Germinal center (tissue), 1 donor: Measurements from ENCODE around the gene MSRB2.
"Not testable (repeated sequence)": the region's sequence is repeated elsewhere in the genome, so short reads cannot be mapped to it uniquely, and the experiment has no call there.

Experiments used
- DNase-seq: peaks from one replicate; pipeline ENCODE4 v3.0.0; 2012; ENCODE audit warnings: mixed read lengths, low spot score

The MSRB2 gene

DNA sequence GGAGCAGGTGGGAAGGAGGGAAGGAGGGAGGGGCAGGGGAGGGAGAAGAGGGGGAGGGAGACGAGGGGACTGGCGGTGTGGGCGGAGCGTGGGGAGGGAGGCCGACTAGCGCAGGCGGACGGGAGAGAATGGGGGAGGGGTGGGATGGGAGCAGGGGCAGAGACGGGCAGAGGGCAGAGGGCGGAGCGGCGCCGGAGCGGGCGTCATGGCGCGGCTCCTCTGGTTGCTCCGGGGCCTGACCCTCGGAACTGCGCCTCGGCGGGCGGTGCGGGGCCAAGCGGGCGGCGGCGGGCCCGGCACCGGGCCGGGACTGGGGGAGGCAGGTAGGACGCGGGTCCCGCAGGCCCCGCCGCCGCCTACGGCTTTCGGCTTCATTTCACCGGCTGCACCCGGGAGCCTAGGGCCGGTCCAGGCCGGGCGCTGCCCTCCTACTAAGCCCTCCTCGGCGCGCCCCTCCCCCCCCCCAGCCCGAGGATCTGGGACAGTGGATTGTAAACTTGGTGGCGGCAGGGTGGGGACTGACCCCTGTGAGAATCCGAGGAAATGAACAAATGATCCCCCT lies at the start of gene MSRB2:
Gene MSRB2 (plus strand): TSS at position 176 of the 562 bp plus-strand sequence. CDS start 30 bp downstream, at position 206.
- DNase-seq, result peak; percentile 88

DNA sequence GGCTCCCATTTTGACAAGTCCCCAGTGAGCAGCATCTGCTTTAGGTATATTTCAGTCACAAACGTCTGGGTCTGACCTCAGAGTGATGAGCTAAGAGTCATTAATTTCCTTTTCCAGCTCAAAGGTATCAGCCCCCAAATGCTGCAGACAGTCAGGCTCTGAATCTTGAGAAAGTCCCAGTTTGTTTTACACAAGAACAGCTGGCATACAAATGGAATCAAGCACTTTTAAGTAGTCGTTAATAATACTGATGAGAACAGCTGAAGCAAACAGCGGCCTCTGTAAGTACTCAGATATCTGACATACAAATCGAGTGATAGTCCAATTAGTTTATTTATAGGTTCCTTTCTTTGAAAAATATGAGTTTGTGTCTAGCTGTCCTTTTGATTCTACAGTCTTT lies 49.4 kb upstream of the MSRB2 start:
- DNase-seq, result no peak

DNA sequence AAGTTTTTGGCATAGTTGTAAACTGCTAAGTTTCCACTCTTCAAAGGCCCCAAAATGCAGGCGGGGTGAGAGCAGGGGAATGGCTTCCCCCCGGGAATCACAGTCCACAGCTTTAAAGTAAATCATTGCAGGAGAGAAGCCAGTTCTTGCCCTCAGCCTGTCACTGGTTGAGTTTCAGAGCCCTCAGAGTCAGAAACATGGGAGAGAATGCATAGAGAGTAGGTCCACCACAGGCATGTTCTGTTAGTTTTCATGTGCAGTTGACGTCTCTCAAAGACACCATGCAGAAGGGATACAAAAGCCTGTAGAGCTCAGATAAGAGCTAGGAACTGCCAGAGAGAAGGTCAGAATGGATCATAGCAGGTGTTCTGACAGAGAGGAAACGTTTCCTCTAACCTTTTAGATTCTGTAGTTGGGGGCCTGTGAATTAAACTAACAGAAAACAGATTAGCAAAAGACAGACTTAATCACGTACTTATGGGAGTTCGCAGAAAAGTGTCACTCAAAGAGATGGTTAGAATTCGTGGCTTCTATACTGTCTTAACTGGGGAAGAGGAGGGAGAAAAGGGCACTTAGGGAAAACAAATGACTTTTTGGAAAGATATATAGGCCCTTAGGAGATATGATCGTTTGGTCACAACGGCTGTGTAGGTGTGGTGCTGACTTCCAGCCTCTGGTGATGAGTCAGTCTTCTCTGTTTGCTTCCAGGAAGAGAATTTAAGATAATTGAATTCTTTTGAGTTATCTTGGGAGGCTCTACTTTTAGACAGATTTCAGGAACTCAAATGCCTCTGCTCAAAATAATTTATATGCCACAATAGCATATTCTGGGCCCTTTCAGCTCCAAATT lies 48.0 kb upstream of the MSRB2 start:
- no peak for DNase-seq

DNA sequence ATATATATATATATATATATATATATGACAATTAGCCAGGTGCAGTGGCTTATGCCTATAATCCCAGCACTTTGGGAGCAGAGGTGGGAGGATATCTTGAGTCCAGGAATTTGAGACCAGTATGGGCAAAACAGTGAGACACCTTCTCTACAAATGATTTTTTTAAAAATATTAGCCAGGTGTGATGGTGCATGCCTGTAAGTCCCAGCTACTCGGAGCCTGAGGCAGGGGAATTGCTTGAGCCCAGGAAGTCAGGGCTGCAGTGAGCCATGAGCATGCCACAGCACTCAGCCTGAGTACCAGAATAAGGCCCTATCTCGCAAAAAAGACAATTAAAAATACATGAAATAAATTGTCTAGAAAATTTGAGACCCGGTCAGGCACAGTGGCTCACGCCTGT lies 47.2 kb upstream of the MSRB2 start:
- no peak for DNase-seq

DNA sequence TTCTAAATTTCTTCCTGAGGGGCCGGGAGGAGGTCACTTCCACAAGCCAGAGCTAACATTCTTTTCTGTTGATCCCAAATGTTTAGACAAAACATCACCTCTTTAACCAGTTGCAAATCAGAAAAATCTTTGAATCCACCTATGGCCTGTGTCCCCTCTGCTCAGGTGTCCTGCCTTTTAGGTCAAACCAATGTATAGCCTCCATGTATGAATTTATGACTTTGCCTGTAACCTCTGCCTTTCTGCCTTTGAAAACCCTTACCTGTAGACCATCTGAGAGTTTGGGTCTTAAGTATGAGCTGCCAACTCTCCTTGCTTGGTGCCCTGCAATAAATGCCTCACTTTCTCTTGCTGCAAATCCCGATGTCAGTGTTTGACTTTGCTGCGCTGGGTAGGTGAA lies 44.1 kb upstream of the MSRB2 start:
- no peak for DNase-seq

DNA sequence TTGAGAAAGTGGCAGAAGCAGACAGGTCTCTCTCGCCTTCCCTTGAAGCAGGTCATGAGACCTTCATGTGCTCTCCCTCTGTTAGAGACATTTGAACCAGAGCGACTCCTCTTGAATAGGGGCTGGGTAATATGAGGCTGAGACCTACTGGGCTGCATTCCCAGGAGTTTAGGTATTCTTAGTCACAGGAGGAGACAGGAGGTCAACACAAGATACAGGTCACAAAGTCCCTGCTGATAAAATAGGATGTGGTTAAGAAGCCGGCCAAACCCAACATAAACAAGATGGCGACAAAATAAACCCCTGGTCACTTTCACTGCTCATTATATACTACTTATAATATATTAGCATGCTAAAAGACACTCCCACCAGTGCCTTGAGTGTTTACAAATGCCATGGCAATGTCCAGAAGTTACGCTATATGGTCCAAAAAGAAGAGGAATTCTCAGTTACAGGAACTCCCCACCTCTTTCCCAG lies 43.5 kb upstream of the MSRB2 start:
- no peak for DNase-seq

DNA sequence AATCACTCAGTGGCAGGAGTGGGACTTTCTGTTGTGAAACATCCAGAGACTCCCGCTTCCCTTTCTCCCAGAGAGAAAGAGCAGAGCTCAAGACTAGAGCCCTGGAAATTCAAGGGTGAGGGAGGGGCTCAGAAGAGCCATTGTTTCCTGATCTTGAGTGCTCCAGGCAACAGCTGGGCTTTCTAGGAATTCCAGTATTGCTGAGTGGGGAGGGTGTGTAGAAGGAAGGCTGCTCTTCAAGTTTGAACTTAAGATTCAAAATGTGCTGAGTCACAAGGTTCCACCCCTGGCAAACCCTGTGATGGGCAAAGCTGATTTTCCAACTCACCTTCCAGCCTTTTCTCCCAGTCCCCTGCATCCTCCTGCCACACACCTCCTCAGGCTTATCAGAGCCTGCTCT lies 42.3 kb upstream of the MSRB2 start:
- no peak for DNase-seq

DNA sequence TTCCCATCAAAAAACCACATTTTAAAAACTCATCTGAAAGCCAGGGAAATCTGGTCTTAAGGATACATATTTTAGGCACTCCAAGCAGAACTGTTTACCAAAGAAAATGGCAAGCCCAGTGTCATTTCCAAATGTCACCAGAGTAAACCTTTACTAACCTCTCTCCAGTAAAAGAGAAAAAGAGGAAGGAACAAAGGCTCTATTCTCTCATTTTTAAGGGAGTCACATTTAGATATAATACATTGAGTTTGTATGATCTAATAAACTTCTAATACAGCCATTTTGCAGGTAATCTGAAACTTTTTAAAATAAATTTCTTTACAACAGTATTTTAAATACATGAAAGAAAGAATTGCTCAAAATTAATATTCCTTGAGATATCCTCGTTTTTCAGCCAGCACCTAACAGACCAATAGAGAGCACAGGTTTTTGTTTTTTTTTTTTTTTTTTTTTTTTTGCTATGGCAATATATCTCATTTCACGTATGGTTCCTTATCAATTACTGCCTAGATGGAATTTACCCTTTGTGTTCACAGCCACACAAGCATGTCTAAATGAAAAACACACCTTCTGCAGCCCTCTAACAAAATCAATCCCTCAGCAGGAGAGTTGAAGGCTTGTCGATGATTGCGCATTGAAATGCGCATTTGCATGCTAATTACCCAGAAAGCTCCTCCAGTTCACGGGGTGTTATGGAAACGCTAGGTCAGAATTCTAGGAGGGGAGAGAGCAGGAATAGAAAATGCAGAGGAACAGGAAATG lies 39.8 kb upstream of the MSRB2 start:
- DNase-seq, result no peak

DNA sequence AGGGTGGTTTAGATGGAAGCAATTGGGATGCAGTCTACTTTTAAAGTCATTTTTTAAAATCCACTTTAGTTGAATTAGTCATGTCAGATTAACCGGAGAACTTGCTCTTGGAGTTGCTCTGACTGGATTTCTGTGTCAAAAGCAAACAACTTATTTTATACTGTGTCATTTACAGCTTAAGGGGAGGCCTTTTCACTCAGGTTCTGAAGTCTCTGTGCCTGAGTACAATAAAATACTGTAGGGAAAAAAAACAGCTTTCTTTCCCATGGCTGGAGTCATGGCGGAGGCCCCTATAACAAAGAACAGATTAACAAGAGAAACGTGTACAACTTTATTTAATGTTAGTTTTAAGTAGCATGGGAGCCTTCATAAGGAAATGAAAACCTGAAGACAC lies 39.2 kb upstream of the MSRB2 start:
- no peak for DNase-seq

DNA sequence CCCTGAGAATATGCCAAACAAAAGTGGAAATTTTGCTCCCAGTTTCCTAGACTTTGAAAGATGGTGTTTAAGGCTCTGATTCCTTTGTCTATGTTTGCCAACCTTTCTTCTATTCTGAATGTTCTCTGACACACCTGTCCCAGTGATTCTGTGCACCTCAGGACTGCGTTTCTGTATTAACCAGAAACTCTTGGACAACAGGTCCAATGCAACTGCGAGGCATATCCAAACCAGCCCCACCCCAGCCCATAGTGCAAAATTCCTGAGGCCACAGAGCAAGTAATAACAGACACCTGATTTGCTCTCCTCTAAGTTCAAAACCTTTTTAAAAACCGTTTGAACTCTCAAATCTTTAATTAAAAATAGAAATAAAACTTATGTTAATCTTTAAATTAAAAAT lies 37.0 kb upstream of the MSRB2 start:
- DNase-seq, result no peak

DNA sequence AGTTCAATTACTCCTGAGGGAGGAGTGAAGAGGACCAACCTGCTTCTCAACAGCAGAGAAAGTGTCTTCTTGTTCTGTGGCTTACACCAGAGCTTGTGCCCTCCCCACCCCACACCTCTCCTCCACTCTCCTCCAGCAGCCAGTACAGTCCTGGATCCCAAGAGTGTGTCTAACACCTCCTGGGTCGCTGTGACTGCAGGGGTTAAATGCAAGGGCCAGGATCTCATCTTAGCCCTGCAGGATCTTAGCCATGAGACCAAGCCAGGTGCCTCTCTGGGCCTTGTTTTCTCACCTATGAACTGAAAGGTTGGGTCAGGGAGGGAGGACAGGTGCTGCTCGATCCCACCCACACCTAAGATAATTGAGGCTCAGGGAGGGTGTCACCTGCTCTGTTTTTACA lies 34.5 kb upstream of the MSRB2 start:
- no peak for DNase-seq

DNA sequence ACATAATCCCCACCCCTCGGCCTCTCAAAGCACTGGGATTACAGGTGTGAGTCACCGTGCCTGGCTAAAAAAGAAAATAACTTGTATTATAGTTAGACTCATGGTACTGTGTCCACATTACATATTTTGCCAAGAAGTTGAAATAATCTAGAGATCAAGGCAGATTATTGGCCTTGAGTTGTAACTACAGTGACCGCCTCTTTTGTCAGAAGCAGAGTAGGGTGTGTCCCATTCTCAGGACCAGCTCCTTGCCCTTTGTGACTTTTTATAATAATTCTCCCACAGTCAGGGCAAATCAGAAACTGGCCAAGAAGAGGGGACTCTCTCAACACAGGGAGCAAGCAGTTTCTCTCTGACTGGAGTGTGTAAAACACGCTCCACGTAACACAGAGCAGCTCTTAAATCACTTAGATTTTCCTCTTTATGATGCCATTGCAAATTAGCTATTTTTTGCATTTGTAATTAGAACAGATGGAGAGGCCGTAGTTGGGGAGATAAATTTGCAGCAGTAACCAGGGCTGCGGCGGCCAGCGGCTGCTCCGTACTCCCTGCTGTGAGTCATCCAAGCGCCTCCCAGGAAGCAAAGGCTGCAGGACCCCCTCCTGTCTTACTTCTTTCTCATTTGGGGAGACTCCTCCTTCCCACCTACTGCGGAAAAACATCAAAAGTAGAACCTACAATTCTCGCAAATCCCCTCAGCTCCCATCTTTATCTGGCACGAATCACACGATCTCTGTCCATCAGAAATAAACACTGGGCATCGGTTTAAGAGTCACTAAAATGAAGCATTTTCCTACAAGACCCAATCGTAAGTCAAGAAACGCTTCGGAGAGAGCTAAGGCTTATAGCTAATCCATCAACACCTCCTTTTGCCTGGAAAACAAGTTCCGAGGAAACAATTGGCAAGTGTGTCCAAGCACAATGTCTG lies 32.1 kb upstream of the MSRB2 start:
- DNase-seq, result no peak

DNA sequence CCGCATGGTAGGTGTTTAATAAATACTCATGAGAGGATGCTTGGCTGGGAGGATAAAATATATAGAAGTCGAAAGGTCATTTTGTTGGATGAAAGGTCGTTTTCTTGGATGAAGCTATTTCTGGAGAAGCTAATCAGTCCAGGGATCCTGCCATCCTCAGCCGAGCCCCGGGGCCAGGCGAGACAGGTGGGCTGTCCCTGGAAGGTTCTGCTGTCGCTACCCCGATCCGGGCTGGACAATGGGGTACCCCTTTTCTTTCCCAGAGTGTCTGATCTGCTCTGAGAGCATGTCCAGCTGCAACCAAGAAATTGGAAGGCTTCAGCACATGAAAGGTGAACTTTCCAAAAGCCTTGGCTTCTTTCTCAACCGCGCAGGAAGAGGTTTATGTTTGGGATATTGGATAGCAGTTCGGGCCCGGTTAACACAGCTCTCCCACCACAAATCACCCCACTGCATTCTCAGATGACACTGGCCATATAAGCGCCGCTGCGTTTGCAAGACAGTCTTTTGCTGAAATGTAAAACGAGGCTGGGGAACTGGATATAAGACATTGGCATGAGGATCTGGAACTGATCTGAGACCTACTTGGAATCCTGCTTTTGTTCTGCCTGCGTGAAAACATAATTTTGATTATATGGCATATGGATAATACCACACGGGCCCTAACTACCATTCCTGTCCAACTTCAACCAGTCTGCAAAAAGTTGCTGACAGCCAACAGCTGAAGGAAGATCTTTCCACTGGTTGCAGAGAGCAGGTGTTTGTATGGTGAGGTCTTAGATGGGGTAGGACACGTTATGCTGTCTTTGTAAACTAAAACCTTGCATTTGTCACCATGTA lies 31.2 kb upstream of the MSRB2 start:
- DNase-seq, result no peak

DNA sequence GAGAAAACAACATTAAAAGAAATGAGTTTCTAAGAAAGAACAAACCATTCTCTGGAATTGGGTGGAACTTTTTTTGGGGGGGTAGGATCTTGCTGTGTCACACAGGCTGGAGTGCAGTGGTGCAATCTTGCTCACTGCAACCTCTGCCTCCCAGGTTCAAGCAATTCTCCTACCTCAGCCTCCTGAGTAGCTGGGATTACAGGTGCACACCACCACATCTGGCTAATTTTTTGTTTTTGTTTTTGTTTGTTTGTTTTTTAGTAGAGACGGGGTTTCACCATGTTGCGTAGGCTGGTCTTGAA lies 30.6 kb upstream of the MSRB2 start:
- DNase-seq, result not testable (repeated sequence)

DNA sequence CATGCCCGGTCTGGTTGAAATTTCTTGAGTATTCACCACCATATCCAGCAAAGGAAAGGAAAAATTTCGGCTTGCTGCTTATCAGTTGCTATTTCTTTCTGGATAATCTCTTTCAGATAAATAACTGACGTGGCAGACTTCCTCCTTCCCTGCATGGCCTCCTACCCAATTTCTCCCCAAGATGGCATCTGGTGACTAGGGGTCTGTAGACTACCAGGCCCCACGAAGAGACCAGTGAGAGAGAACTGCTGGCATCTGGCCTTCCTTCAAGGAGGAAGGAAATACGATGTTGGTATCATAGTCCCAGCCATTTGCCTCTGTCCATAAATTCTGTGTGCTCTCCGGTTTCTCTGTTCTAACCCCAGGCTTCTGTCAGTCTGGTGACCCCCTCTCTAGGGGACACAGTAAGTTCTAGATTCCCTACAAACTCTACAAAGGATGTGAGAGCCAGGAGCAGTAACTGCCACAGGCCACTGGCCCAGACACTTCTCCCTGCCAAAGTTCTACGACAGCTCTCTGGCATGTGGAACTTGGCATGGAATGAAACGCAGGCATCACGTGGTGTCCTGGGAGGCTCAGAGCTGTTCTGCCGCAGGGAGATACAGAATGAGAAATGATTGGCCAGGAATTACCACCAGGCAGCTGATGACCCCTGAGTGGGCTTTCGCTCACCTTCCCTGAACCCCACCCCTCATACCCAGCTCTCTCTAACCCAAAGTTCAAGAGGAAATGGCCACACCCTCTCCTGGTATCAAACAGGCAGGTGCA lies 30.0 kb upstream of the MSRB2 start:
- no peak for DNase-seq

DNA sequence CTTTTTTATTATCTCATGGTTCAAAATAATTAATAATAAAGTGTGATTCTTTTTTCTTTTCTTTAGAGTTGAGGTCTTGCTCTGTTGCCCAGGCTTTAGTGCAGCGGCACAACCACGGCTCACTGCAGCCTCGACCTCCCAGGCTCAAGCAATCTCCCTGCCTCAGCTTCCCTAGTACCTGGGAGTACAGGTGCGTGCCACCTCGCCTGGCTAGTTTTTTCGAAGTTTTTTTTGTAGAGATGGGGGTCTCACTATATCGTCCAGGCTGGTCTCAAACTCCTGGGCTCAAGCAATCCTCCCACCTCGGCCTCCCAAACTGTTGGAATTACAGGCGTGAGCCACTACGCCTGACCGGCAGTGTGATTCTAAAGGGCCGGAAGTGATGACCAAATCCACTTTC lies 28.0 kb upstream of the MSRB2 start:
- no peak for DNase-seq

DNA sequence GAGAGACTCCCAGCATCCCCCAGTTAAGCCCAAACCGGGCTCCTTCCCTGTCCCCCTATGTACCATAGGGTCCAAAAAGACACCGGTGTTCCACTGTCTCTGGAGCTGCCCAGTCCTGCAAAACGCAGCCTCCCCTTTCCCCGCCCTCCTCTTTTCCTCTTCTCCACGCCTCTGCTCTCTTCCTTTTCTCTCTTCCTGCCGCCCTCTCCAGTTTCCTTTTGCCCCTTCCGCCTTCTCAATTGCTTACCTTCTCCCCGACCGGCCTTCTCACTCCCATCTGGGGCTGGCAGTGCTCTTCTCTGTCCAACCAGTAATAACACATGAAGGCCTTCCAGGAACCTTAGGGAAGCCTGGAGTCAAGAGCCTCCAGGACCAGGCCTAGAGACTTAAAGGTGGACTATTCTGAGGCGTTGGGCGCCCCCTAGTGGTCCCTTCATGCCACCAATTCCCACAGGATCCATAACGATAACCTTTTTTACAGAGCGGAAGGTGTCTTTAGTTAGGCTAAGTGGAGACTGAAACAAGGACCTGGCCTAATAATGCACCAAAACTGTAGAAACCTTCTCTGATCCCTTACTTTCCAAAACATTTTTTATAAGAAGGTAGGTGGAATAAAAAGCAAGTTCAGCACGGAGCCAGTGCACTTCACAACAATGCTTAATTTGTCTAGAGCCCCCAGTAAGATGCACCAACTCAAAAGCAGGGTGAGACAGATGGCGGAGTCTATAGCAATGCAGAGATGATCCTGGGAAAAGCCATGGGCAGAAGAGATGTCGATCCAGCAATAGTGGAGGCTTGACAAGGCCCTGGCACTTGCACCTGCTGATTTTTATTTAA lies 27.2 kb upstream of the MSRB2 start:
- DNase-seq, result peak; percentile 54

DNA sequence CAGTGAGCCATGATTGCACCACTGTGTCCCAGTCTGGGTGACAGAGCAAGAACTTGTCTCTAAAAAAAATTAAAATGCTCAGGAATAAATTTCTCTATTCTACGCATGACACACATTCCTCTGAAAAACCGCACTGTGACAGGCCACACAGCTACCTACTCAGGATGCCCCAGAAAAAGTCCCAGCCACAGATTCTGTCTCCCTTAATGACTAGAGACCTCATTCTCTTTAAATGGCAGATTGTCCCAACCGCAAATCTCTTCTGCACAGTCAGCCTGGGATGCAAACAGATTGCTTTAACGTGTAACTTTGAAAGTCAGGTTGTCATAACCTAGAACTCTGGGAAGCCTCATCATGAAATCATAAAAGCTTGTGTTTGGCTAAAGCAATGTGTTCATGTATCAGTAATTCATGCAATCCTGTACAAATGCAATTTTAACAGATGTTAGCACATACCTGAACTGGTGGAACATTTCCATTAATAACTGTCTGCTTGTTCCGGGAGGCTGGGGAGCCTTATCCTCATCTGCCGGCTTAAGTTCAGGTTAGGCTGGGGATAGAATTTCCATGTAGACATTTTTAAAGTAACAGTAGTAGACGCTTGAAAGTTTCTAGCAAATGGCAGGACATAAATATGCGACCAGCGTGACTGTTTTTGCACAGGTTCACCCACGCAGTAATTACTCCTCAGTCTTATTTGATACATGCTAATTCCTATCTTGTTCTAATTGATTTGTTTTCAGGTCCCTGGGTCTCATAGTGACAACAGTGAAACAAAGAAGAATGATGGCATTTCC lies 26.2 kb upstream of the MSRB2 start:
- DNase-seq, result no peak
